ENCODE measurements around the gene ARHGAP5.

GRCh38 chr14:32185097-32185496 lies 108.0 kb downstream of the ARHGAP5 start:
- TF ChIP-seq CTCF (IDR thresholded peaks at IDR 0.05) (no peak), POLR2A (IDR thresholded peaks at IDR 0.05) (no peak)
